Ovary (tissue), 10 donors: ENCODE data around the gene PIGZ. TPM values are rescaled to one million over a fixed set of nuclear protein-coding genes. Genes with fewer than 3 reads are reported as not detected.

ENCODE experiments used
- DNase-seq, 5 donors: peaks; one replicate each; pipeline ENCODE4 v3.0.0-alpha.2; 2019 to 2020
- H3K27ac ChIP-seq, 2 donors: fragments of 200-600 bp; one replicate each; pipeline versions ENCODE4 v1.5.1 to v1.8.0; 2019 to 2022
- H3K27me3 ChIP-seq: fragments of 200-600 bp; one replicate; pipeline ENCODE4 v1.8.0; 2022
- H3K36me3 ChIP-seq: fragments of 200-600 bp; sonication (generic); one replicate; pipeline ENCODE4 v1.5.1; 2019
- H3K4me1 ChIP-seq: one replicate; pipeline ENCODE4 v1.8.1; 2013; ENCODE audit warnings: mild to moderate bottlenecking, moderate library complexity; ENCODE audit not compliant: insufficient read depth
- H3K4me3 ChIP-seq: fragments of 200-600 bp; sonication (generic); one replicate; pipeline ENCODE4 v1.5.1; 2017
- H3K9me3 ChIP-seq, 2 donors: fragments of 200-600 bp in 1 of 2; sonication (generic) in 1 of 2; one replicate each; pipeline versions ENCODE4 v1.5.1 to v1.8.1; 2013 to 2019; ENCODE audit warnings: mild to moderate bottlenecking in 1 of 2, moderate library complexity in 1 of 2
- EP300 ChIP-seq: sonication (generic); formaldehyde crosslinking; IDR thresholded peaks from one replicate; pipeline ENCODE4 v1.6.1; 2017; ENCODE audit warnings: antibody characterized with exemption
- POLR2A ChIP-seq: fragments of 450-650 bp; IDR thresholded peaks from one replicate; pipeline ENCODE4 v1.6.1; 2017; ENCODE audit warnings: antibody characterized with exemption, mild to moderate bottlenecking, moderate library complexity
- WGBS, 3 donors: extraction: QIAGEN DNeasy Blood & Tissue Kit in 1 of 3; methylation state at CpG; one replicate each; pipeline versions ENCODE4 v1.1.5 to v1.1.7; 2013 to 2017; 5-methylcytosine and 5-hydroxymethylcytosine counted together
- intact Hi-C, 4 donors: fragments of 100-400 bp; cut with DNase I; formaldehyde crosslinking; loops; one replicate each; pipeline versions ENCODE4 v1.11.0 to v1.15.1; 2022 to 2023
- long read RNA-seq, 3 donors: library from polyadenylated mRNA in 2 of 3; unstranded in 2 of 3; transcript quantifications; one replicate each; pipeline ENCODE4 v2.0.0 and lab custom pipeline, GENCODE V29; 2021 to 2026
- polyA plus RNA-seq, 2 donors: library from polyadenylated mRNA; stranded (reverse); fragments of 200-250 nt in 1 of 2; fragments of 350-450 nt in 1 of 2; fragmentation: Illumina TruSeq in 1 of 2; extraction: RNeasy Lipid Tissue Mini Kit (QIAGEN cat#74804) in 1 of 2; gene quantifications; one replicate each; pipeline ENCODE4 v1.2.3, GENCODE V29; 2013 to 2014
- total RNA-seq, 7 donors: library from RNA; depleted of rRNA in 2 of 7; stranded (reverse); fragments of >200 nt in 2 of 7; fragmentation: NEBNext Ultra II Directional in 3 of 7; extraction: Animal tissue kit (Norgen Biotek cat#: 25700) in 3 of 7; gene quantifications; one replicate each; pipeline versions ENCODE4 v1.1.0 to v1.2.4, GENCODE V29; 2016 to 2023
- TF ChIP-seq, protein P1 (sequence below), 3 donors: fragments of 450-650 bp in 2 of 3; fragments of 200-600 bp in 1 of 3; IDR thresholded peaks; one replicate each; pipeline versions ENCODE4 v1.5.1 to v1.8.0; 2016 to 2022; ENCODE audit warnings: antibody characterized with exemption in 3 of 3, mild to moderate bottlenecking in 1 of 3
- donor health status: DM: no; HTN: no; CAD: no; lungs with moderate emphysema.
- donor health status: DM: no; HTN: no; CAD: no.
- donor health status: Bipolar disorder and iron deficiency.
- donor health status: DM: yes; HTN: yes; CAD: no.
- donor health status: DM: no; HTN: no; CAD: no.
- donor health status: DM: yes; HTN: yes; CAD: no.

Gene PIGZ, protein sequence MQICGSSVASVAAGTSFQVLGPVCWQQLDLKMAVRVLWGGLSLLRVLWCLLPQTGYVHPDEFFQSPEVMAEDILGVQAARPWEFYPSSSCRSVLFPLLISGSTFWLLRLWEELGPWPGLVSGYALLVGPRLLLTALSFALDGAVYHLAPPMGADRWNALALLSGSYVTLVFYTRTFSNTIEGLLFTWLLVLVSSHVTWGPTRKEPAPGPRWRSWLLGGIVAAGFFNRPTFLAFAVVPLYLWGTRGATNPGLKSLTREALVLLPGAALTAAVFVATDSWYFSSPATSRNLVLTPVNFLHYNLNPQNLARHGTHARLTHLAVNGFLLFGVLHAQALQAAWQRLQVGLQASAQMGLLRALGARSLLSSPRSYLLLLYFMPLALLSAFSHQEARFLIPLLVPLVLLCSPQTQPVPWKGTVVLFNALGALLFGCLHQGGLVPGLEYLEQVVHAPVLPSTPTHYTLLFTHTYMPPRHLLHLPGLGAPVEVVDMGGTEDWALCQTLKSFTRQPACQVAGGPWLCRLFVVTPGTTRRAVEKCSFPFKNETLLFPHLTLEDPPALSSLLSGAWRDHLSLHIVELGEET
- 1 to 10 TPM in 5 of 7 donors, under 1 TPM in 1, not detected in 1; 0.73 to 7.4 (median 1.5) TPM for total RNA-seq
- polyA plus RNA-seq = 1 to 10 TPM in 1 of 2 donors, under 1 TPM in 1; 0.45 to 1.8 TPM
- long read RNA-seq, donor 1 = 0 reads
- long read RNA-seq, donor 2 = 0 reads
- long read RNA-seq, donor 3, partial matches to known transcripts = 0 of 3 reads
- long read RNA-seq, donor 3, other reads (novel, unspliced or antisense) = 2 of 3 reads

DNA sequence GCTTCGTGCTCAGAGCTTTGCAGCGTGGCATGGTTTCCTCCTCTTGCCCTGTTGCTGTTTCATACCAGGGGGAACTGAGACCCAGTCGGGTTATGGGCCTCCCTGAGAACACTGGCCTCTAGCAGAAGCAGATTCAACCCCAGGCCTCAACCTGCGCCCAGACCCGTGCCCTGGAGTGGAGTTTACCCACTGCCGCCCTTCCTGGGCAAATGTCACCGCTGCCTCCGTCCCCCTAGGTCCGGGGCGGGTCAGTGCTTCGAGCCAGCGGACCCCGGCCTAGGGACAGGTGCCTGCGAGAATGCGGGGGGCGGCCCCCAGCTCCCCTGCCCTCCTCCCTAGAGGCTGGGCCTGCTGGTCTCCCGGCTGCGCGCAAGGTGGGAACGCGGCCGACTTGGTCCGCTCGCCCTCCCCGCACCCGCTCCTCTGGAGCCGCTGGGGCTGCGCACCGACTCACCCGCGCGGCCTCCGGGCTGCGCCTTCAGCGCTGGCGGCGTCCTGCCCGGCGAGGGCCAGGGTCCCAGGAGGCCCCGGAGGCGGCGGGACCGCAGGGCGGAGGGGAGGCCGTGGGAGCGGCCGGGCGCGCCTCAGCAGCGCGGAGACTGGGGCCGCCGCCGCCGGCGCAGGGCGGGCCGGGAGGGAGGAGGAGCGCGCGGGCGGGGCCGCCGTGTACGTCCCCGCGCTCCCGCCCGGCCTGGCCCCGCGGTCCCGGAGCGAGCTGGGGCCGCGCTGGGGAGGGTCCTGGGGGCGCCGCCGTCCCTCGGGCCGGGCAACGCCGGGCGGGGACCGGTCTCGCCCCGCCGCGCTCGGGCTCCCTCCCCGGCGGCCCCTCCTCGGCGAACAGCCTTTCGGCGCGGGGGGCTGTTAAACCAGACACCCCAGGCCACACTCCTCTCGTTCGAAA is at the start of gene PIGZ:
TSS of gene PIGZ (minus strand) at position 601 of the 901 bp plus-strand sequence. CDS start 16,802 bp downstream, outside the sequence.
- TF ChIP-seq EP300 (no peak), POLR2A (no peak)
- TF ChIP-seq, protein P1, sequence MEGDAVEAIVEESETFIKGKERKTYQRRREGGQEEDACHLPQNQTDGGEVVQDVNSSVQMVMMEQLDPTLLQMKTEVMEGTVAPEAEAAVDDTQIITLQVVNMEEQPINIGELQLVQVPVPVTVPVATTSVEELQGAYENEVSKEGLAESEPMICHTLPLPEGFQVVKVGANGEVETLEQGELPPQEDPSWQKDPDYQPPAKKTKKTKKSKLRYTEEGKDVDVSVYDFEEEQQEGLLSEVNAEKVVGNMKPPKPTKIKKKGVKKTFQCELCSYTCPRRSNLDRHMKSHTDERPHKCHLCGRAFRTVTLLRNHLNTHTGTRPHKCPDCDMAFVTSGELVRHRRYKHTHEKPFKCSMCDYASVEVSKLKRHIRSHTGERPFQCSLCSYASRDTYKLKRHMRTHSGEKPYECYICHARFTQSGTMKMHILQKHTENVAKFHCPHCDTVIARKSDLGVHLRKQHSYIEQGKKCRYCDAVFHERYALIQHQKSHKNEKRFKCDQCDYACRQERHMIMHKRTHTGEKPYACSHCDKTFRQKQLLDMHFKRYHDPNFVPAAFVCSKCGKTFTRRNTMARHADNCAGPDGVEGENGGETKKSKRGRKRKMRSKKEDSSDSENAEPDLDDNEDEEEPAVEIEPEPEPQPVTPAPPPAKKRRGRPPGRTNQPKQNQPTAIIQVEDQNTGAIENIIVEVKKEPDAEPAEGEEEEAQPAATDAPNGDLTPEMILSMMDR (IDR thresholded peaks at IDR 0.05) = no peak
- Histone ChIP-seq H3K36me3 (no peaks in the 10 kb centered on the region), H3K4me1 (peaks cover 5% of the 10 kb centered on the region), H3K9me3 (no peaks in the 10 kb centered on the region), H3K27ac (no peak within 1 kb of the TSS), H3K4me3 (peak within 1 kb of the TSS; percentile 65), H3K27me3 (peaks cover 4% of the 10 kb centered on the region)
- 1 to 2% (median 1%) methylated on average over 29 to 98 of the region's 98 CpGs for WGBS, 3 donors
- peak in 1 of 5 donors; percentile 45 for DNase-seq
- intact Hi-C loops = no loop called here

DNA sequence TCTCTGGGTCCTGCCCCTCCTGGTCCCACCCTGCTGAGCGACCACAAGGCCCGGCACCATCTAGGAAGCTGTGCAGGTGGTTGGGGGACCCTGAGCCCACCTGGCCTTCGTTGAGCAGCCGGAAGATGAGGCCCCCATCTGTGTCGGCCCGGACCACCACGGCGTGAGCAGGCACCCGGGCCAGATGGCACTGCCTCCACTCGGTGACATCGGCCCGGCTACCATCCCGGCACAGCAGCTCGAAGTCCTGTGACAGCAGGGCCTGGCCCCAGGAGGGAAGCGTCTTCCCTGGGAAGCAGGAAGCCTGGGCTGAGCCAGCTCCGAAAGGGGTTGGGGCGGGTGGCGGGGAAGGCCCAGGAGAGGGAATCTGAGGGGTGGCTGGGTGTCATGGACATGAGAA is 48.4 kb upstream of the PIGZ start:
- H3K27me3 ChIP-seq = no peaks in the 10 kb centered on the region
- H3K9me3 ChIP-seq = no peaks in the 10 kb centered on the region
- 93 to 99% (median 96%) methylated on average over 17 to 18 of the region's 18 CpGs for WGBS, 3 donors
- no peak overlapping the region for H3K4me3 ChIP-seq
- no peak overlapping the region for H3K27ac ChIP-seq
- no peak for DNase-seq
- H3K36me3 ChIP-seq = no peaks in the 10 kb centered on the region
- no peaks in the 10 kb centered on the region for H3K4me1 ChIP-seq
- intact Hi-C loops = no loop called here
- no peak for TF ChIP-seq POLR2A
- TF ChIP-seq, protein P1 (IDR thresholded peaks at IDR 0.05) = no peak
- no peak for TF ChIP-seq EP300

DNA sequence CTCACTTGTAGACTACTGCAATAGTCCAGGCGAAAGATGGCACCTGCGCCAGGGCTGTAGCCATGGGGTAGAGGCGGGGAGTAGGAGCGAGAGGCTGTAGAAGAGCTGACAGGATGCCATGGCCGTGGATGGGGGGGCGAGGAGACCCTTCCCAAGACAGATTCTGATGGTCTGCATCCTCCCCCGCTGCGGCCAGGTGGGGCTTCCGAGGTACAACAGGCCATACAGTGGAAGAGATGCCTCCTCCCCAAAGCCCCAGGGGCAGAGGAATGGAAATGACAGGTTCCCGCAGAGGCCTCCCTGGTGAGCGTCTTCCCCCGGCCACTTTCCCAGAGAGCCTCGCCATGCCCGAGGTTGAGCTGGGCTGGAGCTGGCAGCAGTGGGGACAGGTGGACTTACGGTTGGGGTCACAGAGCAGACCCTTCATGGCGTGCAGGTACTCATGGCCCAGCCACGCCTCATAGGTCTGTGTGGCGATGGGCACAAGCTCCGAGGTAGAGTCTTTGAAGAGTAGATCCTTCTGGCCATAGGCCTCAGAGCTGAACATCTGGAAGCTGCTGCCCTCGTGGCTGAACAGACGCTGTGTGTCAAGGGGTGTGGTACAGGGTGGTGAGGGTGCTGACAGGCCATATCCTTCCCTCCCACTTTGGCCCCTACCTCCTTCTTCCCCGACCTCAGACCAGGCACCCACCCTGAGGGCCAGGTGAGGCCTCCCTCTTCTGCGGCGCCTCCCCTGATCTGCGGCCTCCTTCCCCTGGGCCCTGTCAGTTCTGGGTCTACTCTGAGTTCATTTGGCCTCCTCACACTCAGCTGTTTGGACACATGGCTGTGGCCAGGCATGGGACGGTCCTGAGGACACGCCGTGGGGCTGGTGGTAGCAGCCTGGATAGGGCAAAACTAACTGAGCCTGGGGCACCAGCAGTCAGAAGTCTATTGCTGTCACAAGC is 47.4 kb upstream of the PIGZ start:
- Histone ChIP-seq H3K4me1 (no peaks in the 10 kb centered on the region), H3K27me3 (no peaks in the 10 kb centered on the region), H3K4me3 (no peak overlapping the region), H3K9me3 (no peaks in the 10 kb centered on the region), H3K36me3 (no peaks in the 10 kb centered on the region), H3K27ac (no peak overlapping the region)
- no peak for DNase-seq
- TF ChIP-seq, protein P1 (IDR thresholded peaks at IDR 0.05) = no peak
- no peak for TF ChIP-seq POLR2A
- no peak for TF ChIP-seq EP300
- intact Hi-C loops = no loop called here
- 93 to 94% (median 93%) methylated on average over 28 of the region's 28 CpGs for WGBS, 3 donors
